H9 (cell line): ENCODE measurements around the gene NCS1. TPM values are rescaled to one million over a fixed set of nuclear protein-coding genes. Genes with fewer than 3 reads are reported as not detected.

Experiments
- DNase-seq: peaks from one replicate; pipeline ENCODE4 v3.0.0-alpha.2; 2017
- H2AFZ ChIP-seq: one replicate; pipeline ENCODE4 v1.6.1; 2013; ENCODE audit warnings: mild to moderate bottlenecking, low read length, control low read depth, moderate library complexity
- H2AK5ac ChIP-seq: 2 replicates; pipeline ENCODE4 v1.6.1; 2013; ENCODE audit warnings: low read length, control low read depth, mixed read lengths; ENCODE audit not compliant: insufficient read length
- H2BK120ac ChIP-seq: one replicate; pipeline ENCODE4 v1.6.1; 2013; ENCODE audit warnings: low read depth, mild to moderate bottlenecking, low read length, control low read depth, inconsistent platforms; ENCODE audit not compliant: poor library complexity, severe bottlenecking
- H2BK12ac ChIP-seq: 2 replicates; pipeline ENCODE4 v1.6.1; 2013; ENCODE audit warnings: low read length, control low read depth, mixed read lengths, low read depth; ENCODE audit not compliant: insufficient read length
- H2BK15ac ChIP-seq: 2 replicates; pipeline ENCODE4 v1.6.1; 2013; ENCODE audit warnings: low read depth, low read length, control low read depth
- H2BK20ac ChIP-seq: one replicate; pipeline ENCODE4 v1.6.1; 2013; ENCODE audit warnings: low read depth, mild to moderate bottlenecking, low read length, control low read depth, inconsistent platforms; ENCODE audit not compliant: poor library complexity, severe bottlenecking
- H2BK5ac ChIP-seq: 2 replicates; pipeline ENCODE4 v1.6.1; 2013; ENCODE audit warnings: low read length, control low read depth, mixed read lengths; ENCODE audit not compliant: insufficient read length
- H3K14ac ChIP-seq: 2 replicates; pipeline ENCODE4 v1.6.1; 2013; ENCODE audit warnings: low read length, control low read depth; ENCODE audit not compliant: insufficient read depth
- H3K18ac ChIP-seq: 2 replicates; pipeline ENCODE4 v1.6.1; 2013; ENCODE audit warnings: low read depth, mild to moderate bottlenecking, mixed read lengths, low read length, control low read depth; ENCODE audit not compliant: insufficient read length
- H3K23ac ChIP-seq: 2 replicates; pipeline ENCODE4 v1.6.1; 2013; ENCODE audit warnings: low read length, control low read depth, mixed read lengths, low read depth; ENCODE audit not compliant: insufficient read length
- H3K23me2 ChIP-seq: 2 replicates; pipeline ENCODE4 v1.6.1; 2013; ENCODE audit warnings: low read depth, mild to moderate bottlenecking, mixed read lengths, low read length, control low read depth; ENCODE audit not compliant: insufficient read length, poor library complexity, severe bottlenecking
- H3K27ac ChIP-seq: 2 replicates; pipeline ENCODE4 v1.5.1; 2013; ENCODE audit warnings: low read length, control low read depth, mixed read lengths, low read depth; ENCODE audit not compliant: insufficient read length
- H3K27me3 ChIP-seq: 2 replicates; pipeline ENCODE4 v1.6.1; 2013; ENCODE audit warnings: low read length, control low read depth, inconsistent platforms; ENCODE audit not compliant: insufficient read depth
- H3K4ac ChIP-seq: 2 replicates; pipeline ENCODE4 v1.6.1; 2013; ENCODE audit warnings: low read depth, mild to moderate bottlenecking, control low read depth, inconsistent platforms, low read length, moderate library complexity
- H3K4me1 ChIP-seq: 2 replicates; pipeline ENCODE4 v1.6.1; 2013; ENCODE audit warnings: low read length, control low read depth, inconsistent platforms; ENCODE audit not compliant: insufficient read depth
- H3K4me2 ChIP-seq: 2 replicates; pipeline ENCODE4 v1.6.1; 2013; ENCODE audit warnings: low read length, control low read depth, mixed read lengths; ENCODE audit not compliant: insufficient read length, insufficient read depth
- H3K56ac ChIP-seq: 2 replicates; pipeline ENCODE4 v1.6.1; 2013; ENCODE audit warnings: low read depth, mild to moderate bottlenecking, mixed read lengths, low read length, control low read depth; ENCODE audit not compliant: insufficient read length
- H3K79me1 ChIP-seq: 2 replicates; pipeline ENCODE4 v1.6.1; 2013; ENCODE audit warnings: low read depth, mild to moderate bottlenecking, moderate library complexity, low read length, control low read depth, inconsistent platforms; ENCODE audit not compliant: insufficient read depth, poor library complexity, severe bottlenecking
- H3K79me2 ChIP-seq: 2 replicates; pipeline ENCODE4 v1.6.1; 2013; ENCODE audit warnings: low read length, control low read depth, inconsistent platforms; ENCODE audit not compliant: insufficient read depth
- H3K9ac ChIP-seq: 2 replicates; pipeline ENCODE4 v1.6.1; 2013; ENCODE audit warnings: low read length, control low read depth, mixed read lengths; ENCODE audit not compliant: insufficient read length; ENCODE audit errors: extremely low read depth
- H3K9me3 ChIP-seq: one replicate; pipeline ENCODE4 v1.6.1; 2013; ENCODE audit warnings: low read depth, low read length, inconsistent platforms; ENCODE audit not compliant: control insufficient read depth
- H3T11ph ChIP-seq: one replicate; pipeline ENCODE4 v1.6.1; 2013; ENCODE audit warnings: mild to moderate bottlenecking, low read length, control low read depth, inconsistent platforms
- H4K20me1 ChIP-seq: one replicate; pipeline ENCODE4 v1.6.1; 2013; ENCODE audit not compliant: control insufficient read depth, insufficient read length, insufficient read depth
- H4K5ac ChIP-seq: 2 replicates; pipeline ENCODE4 v1.6.1; 2013; ENCODE audit warnings: low read depth, mild to moderate bottlenecking, mixed read lengths, low read length, control low read depth; ENCODE audit not compliant: insufficient read length
- H4K8ac ChIP-seq: replicated peaks from 2 replicates; pipeline ENCODE4 v1.6.1; 2013; ENCODE audit warnings: low read length, control low read depth, mixed read lengths, low read depth; ENCODE audit not compliant: insufficient read length
- H4K91ac ChIP-seq: 2 replicates; pipeline ENCODE4 v1.6.1; 2013; ENCODE audit warnings: low read depth, mild to moderate bottlenecking, moderate library complexity, mixed read lengths, low read length, control low read depth; ENCODE audit not compliant: insufficient read length
- H3K27ac Mint-ChIP-seq, 3 experiments: 2 replicates in 2 of 3; 3 replicates in 1 of 3; pipeline ENCODE4 v1.8.0; 2020 to 2021; ENCODE audit warnings: mixed read lengths in 3 of 3, mild to moderate bottlenecking in 1 of 3, moderate library complexity in 1 of 3
- H3K27me3 Mint-ChIP-seq: 2 replicates; pipeline ENCODE4 v1.8.0; 2021; ENCODE audit warnings: low read depth, mild to moderate bottlenecking, moderate library complexity, mixed read lengths
- H3K36me3 Mint-ChIP-seq, 3 experiments: 2 replicates in 2 of 3; 3 replicates in 1 of 3; pipeline ENCODE4 v1.8.0; 2020 to 2021; ENCODE audit warnings: low read depth in 3 of 3, mixed read lengths in 3 of 3; ENCODE audit not compliant: insufficient read depth in 1 of 3
- H3K4me1 Mint-ChIP-seq, 2 experiments: 2 replicates each; pipeline ENCODE4 v1.8.0; 2020; ENCODE audit warnings: mixed read lengths in 2 of 2
- H3K4me3 Mint-ChIP-seq, 2 experiments: 2 replicates in 1 of 2; 3 replicates in 1 of 2; pipeline ENCODE4 v1.8.0; 2020 to 2021; ENCODE audit warnings: mild to moderate bottlenecking in 2 of 2, mixed read lengths in 2 of 2, moderate library complexity in 1 of 2
- H3K9me3 Mint-ChIP-seq, 2 experiments: 2 replicates in 1 of 2; 3 replicates in 1 of 2; pipeline ENCODE4 v1.8.0; 2020; ENCODE audit warnings: mild to moderate bottlenecking in 2 of 2, mixed read lengths in 2 of 2, moderate library complexity in 1 of 2
- WGBS: extraction: QIAGEN DNeasy Blood & Tissue Kit; methylation state at CpG from one replicate; pipeline ENCODE4 v1.1.7; 2013; ENCODE audit warnings: missing lambda C conversion rate, low lambda C conversion rate, mixed read lengths; ENCODE audit not compliant: insufficient read length; ENCODE audit errors: extremely low coverage; 5-methylcytosine and 5-hydroxymethylcytosine counted together
- total RNA-seq: library from RNA; stranded (reverse); gene quantifications from 2 replicates; pipeline ENCODE4 v1.2.1, GENCODE V29; 2021
- TF ChIP-seq, protein P1 (sequence below): fragments of 200-600 bp; sonication (generic); conservative IDR thresholded peaks from 3 replicates; pipeline ENCODE4 v1.8.0; 2021; ENCODE audit warnings: antibody characterized with exemption, mild to moderate bottlenecking

The NCS1 gene
- total RNA-seq, 1 experiment from 2014 or later = 38.1 TPM

DNA sequence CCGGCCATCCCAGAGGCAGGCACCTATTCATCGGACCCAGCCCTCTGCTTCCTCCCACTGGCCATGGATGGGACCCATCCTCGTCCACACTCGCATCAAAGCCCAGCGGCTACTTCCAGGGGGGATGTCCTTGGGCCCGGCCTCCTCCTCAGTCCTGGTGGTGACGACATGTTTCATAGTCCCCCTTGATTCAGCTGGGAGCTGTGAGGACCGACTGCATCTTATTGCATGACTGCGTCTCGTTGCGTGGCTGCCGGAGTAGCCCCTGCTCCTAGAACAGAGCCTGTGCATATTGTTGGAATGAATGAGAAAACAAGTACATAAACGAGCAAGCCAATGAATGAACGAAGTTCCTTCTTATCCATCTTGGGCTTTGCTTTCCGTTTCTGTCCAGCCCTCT is 12.8 kb downstream of the NCS1 start:
- H3K18ac ChIP-seq = no peak overlapping the region
- peaks cover 3% of the 10 kb centered on the region; the same call in 1 of the 2 replicates for H3K4me1 ChIP-seq
- H3K27me3 ChIP-seq = no peaks in the 10 kb centered on the region
- no peak overlapping the region for H2AFZ ChIP-seq
- no peak overlapping the region for H4K91ac ChIP-seq
- H3K27ac ChIP-seq = no peak overlapping the region
- H3K27me3 Mint-ChIP-seq = no peaks in the 10 kb centered on the region
- no peak for DNase-seq
- H3K79me1 ChIP-seq = no peaks in the 10 kb centered on the region
- no peak overlapping the region for H4K5ac ChIP-seq
- WGBS = no CpG with 5 or more reads among the region's 15 CpGs
- H3K9me3 ChIP-seq = no peaks in the 10 kb centered on the region
- TF ChIP-seq, protein P1, sequence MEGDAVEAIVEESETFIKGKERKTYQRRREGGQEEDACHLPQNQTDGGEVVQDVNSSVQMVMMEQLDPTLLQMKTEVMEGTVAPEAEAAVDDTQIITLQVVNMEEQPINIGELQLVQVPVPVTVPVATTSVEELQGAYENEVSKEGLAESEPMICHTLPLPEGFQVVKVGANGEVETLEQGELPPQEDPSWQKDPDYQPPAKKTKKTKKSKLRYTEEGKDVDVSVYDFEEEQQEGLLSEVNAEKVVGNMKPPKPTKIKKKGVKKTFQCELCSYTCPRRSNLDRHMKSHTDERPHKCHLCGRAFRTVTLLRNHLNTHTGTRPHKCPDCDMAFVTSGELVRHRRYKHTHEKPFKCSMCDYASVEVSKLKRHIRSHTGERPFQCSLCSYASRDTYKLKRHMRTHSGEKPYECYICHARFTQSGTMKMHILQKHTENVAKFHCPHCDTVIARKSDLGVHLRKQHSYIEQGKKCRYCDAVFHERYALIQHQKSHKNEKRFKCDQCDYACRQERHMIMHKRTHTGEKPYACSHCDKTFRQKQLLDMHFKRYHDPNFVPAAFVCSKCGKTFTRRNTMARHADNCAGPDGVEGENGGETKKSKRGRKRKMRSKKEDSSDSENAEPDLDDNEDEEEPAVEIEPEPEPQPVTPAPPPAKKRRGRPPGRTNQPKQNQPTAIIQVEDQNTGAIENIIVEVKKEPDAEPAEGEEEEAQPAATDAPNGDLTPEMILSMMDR = no peak; the same call in 2 of the 3 replicates
- no peaks in the 10 kb centered on the region for H4K20me1 ChIP-seq
- no peak overlapping the region for H3K23ac ChIP-seq
- no peaks in the 10 kb centered on the region for H3K36me3 Mint-ChIP-seq
- H2BK12ac ChIP-seq = no peak overlapping the region
- no peak overlapping the region for H2BK5ac ChIP-seq
- H3K9ac ChIP-seq = no peak overlapping the region
- H3K4me1 Mint-ChIP-seq = peaks cover 34 to 48% of the 10 kb centered on the region in 2 experiments
- no peak overlapping the region for H3K4me2 ChIP-seq
- no peak overlapping the region for H2BK15ac ChIP-seq
- H2AK5ac ChIP-seq = no peak overlapping the region
- no peaks in the 10 kb centered on the region for H3K23me2 ChIP-seq
- H3K56ac ChIP-seq = no peak overlapping the region
- no peak overlapping the region for H2BK20ac ChIP-seq
- no peak overlapping the region for H4K8ac ChIP-seq
- no peak overlapping the region for H3K4me3 Mint-ChIP-seq
- no peak overlapping the region for H3K14ac ChIP-seq
- no peak overlapping the region for H3T11ph ChIP-seq
- H3K27ac Mint-ChIP-seq = peak overlapping the region; percentile 73 to 88 (median 73); a peak in 4 of 7 replicates
- no peak overlapping the region for H2BK120ac ChIP-seq
- H3K9me3 Mint-ChIP-seq = no peaks in the 10 kb centered on the region
- no peaks in the 10 kb centered on the region; the same call in 1 of the 2 replicates for H3K79me2 ChIP-seq
- no peak overlapping the region for H3K4ac ChIP-seq
